ENCODE results near the gene BCAP31.

BCAP31 gene

GRCh38 chrX:153671589-153672530 lies 52.3 kb downstream of the BCAP31 start:
- DNase-seq, result no peak

DNA sequence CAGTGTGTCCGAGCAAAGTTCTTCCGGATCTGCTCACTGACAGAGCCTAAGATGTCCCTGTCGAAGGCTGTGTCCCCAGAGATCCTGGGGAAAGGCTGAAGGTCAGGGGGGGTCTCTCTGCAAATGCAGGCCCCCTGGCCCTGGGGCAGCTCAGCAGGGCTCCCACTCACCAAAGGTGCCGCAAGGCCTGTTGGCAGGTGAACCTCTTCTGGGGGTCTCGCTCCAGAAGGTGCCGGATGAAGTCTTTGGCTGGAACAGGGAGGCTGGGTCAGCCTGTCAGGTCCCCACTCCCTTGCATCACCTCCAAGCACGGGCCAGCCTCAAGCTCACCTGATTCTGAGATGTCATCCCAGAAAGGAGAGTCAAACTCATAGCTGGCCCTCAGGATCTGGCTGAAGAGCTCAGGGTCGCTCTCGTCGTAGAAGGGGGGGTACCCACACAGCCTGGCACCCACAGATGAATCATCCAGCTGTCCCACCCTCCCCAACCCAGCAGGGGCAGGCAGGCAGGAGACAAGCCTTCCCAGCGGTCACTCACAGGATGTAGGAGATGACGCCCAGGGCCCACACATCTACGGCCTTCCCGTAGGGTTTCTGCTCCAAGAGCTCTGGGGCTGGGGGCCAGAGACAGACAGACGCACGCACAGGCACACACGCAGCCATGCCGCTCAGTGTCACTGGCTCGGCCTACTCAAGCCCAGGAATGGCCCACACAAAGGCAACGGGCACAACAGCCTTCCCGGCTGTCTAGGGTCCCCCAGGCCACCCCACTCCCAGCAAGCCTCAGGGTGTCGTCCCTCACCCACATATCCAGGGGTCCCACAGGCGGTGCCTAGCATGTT lies 53.2 kb downstream of the BCAP31 start:
- DNase-seq, result no peak

- DNase-seq, result no peak
Measured at GRCh38 chrX:153669901-153670731, 54.1 kb downstream of the BCAP31 start.

DNA sequence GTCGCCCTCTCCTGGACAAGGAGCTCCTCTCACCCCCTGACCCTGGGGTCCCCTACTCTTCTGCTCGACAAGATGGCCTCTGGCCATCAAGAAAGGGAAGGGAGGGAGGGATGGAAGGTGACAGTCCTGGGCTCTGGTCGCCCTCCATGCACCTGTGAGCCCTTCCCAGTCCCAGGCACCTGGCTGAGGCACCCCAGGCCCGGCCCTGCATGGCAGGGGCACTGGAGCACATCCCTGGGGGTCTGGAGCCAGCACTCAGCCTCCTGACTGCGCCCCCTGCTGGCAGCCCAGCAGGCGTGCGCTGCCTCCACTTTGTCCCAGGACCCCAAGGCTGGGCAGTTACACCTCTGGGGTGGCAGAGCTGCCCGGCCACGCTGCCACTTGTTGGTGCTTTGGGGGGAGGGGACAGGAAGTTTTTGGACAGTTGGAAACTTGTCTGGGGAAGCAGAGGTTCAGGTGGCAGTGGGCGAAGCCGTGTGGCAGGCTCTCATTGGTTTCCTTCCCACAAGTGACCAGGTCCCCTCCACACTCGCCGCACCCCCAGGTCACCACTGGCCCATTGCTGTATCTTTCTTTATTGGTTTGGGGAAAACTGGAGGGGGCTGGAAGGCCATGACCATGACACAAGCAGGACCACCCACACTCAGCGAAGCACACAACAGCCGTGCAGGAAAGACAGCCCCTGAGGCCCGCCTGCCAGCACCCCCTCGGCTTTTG lies 54.9 kb downstream of the BCAP31 start:
- no peak for DNase-seq

DNA sequence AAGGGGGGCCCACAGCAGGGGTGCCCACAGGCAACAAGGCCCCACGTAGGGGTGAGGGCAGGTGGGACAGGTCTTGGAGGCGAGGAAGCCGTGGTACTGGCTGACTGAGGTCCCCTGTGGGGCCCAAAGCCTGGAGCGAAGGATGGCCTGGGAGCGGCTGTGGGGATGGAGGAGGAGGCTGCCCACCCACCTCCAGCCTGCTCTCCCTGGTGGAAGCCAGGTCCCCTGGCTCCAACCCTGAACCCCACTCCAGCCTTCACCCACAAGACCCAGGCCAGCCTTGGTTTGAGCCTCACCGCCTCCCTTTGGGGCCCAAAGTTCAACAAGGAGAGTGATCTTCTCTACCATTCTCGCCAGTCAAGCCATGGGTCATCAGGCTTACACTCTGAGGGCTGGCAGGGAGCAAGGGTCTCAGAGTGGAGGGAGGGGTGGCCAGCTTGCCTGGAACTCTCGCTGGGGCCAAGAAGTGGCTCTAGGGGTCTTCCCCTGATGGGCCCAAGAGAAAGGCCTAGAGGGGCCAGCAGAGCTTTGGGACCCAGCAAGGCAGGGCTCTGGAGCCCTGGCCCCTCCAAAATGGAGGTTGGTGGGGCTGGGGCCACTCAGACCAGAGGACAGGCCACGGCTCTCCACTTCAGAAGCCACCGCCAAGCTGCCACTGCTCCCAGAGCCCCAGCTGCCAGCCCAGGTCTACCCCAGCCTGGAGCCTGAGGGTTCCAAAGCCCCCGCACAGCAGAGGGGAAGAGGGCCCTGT lies 55.6 kb downstream of the BCAP31 start:
- no peak for DNase-seq

- no peak for DNase-seq
Measured at GRCh38 chrX:153667956-153668396, 56.2 kb downstream of the BCAP31 start.

DNA sequence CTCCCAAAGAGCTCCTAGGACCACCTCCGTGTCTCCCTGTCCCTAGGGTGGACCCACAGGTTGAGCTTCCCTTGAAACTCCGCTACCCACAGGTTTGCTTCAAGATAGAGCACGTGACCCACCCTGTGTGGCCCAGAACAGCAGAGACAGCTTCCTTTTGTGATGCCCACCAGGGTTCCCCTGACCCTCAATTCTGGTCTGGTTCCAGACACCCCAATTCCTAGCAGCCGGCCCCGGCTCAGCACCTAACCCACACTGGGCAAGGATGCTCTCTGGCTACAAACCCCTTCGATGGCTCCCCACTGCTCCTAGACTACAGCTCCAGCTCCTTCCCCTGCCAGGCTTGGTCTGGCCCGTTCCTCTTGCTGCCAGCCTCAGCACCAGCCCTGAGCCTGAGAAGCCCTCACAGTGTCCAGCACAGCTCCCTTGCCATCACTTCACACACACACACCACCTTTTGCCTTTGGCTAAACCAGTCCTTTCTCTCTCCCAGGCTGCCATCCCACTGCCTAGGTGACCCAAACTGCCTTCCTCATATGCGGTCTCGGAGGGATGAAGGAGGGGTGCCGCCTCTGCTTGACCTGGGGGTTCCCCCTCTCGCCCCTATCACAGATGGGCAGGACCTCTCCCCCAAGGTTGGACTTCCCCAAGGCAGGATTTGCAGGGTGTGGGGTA lies 56.8 kb downstream of the BCAP31 start:
- no peak for DNase-seq

- DNase-seq, result no peak
Measured at GRCh38 chrX:153665726-153666306, 58.4 kb downstream of the BCAP31 start.

GRCh38 chrX:153662266-153662665 lies 61.9 kb downstream of the BCAP31 start:
- no peak for DNase-seq

DNA sequence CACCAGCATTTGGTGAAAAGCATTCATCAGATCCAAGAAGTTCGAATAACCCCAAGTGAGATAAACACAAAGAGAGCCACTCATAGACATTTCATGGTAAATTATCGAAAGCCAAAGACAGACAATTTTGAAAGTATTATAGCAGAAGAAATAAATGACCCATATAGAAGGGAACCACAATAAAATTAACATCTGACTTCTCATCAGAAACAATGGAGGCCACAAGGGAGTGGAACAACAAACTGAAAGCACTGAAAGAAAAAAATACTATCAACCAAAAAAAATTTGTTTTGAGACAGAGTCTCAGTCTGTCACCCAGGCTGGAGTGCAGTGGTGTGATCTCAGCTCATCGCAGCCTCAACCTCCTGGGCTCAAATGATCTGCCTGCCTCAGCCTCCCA lies 64.9 kb downstream of the BCAP31 start:
- DNase-seq, result no peak

DNA sequence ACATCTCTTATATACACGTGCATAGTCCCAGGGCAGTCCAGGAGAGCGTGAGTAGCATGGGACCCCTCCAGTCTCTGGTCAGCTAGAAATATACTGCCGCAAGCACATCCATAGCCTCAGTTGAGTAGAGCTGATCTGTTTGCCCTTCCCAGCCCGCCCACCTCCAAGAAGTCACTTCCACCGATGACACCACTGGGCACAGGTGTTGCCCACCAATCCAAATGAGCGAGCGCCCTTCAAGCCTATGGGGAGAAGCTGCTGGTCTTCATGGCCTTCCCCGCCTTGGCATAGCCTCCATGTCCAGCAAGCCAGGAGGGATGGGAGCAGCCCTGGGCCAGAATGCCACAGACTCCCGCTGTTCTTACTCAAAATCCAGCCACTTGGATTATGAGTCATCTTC lies 67.0 kb downstream of the BCAP31 start:
- no peak for DNase-seq

- DNase-seq, result no peak
Measured at GRCh38 chrX:153653556-153653955, 70.6 kb downstream of the BCAP31 start.

DNA sequence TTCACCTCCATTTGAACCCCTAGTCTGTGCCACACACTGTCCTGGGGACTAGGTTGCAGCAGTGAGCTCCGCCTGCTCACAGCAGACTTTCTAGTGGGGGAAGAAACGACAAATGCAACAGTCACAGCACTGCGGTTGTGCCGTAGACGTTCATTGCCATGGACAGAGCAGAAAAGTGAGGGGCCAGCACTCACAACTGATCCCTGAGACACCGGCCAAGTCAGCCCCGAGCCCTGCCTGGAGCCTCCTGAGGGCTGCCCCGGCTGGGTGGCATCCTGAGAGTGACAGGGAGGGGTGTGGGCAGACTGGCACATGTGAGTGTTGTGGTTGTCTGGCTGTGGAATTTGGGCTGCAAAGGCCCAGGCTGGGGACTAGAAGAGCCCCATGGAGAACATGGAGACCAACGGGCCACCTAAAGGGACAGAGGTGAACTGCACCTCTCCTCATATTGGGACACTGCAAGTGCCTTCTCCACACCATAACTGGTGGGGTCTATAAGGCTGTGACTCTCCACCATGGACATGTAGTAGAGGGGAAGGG lies 72.6 kb downstream of the BCAP31 start:
- DNase-seq, result no peak

DNA sequence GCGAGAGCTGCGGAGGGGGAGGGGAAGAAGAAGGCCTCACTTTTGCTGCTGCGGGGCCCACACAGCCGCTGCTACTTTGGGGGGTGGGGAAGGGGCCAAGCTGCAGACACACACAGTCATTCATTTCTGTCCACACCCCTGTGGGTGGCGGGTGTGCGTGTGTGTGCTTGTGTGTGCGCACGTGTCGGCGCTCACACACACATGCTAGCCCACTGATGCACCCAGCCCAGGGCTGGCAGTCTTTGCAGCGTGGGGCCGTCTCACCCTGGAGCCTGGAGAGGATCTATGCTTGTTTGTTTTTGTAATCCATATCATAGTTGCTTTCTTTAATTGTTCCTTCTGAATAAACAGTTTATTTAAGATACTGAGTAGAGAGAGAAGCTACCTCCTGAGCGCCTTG lies 73.2 kb downstream of the BCAP31 start:
- DNase-seq, result no peak
